ENCODE measurements around the gene HIRA. TPM values are rescaled to one million over a fixed set of nuclear protein-coding genes. Genes with fewer than 3 reads are reported as not detected.

The HIRA gene
- total and polyA plus RNA-seq, 2 of the 8 experiments (the other 6 are each of a cell fraction or from before 2014, with no cell fraction given) = 34.9 to 67.2 TPM

DNA sequence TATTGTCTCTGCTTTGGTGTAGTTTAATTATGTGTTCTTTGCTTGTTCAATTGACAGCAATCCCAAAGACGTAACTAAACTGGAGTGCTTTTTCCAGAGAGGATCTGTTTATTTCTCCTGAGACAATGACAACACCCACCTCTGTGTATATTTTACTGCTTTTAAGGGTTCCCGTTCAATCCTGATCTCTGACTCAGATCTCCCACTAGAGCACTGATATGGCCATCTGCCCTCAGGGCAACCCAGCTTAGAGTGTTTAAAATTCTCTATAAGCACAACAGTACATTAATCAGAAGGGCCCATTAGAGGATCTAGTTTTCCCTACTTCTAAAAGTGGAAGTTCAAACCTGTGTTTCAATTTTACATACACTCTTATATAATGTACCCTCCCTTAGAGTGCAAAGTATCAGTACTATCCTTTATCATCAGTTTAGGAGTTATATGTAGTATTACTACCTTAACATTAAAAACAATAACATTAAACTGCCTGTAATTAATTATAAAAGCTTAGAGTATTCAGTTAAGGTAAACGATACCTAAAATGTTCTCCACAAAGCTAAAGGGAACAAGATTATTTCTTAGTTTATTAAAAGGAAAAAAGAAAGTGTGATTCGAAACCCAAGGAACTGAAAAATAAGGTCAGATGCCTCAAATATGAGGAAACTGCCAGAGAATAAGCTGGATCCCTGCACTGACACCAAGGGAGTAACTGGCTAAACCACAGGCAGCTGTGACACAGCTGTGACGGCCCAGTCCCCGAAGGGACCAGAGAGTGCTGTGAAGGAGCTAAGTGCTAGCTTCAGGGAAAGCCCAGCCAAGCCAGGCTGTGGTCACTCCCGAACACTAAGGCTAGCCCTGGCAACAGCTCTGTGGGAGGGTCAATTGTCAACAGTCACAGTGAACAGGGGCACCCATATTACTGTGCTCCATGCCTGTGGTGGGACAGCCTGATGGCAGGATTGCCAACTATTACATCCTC lies 32.2 kb upstream of the HIRA start (continued):
- TF ChIP-seq KDM4A (IDR thresholded peaks at IDR 0.05; ENCODE audit: low read depth, low read length, severe bottlenecking) = no peak
- no peak for TF ChIP-seq RXRA (IDR thresholded peaks at IDR 0.05; ENCODE audit: insufficient read depth, low read depth, low read length)
- TF ChIP-seq SP2 (IDR thresholded peaks at IDR 0.05; ENCODE audit: low read length) = no peak
- TF ChIP-seq KDM5A (IDR thresholded peaks at IDR 0.05; ENCODE audit: low read length) = no peak
